Activated T-cell treated with anti-CD3 and anti-CD28 coated beads, Interleukin-2, amount 50 U/mL, for 1 hour (primary cell): Measurements from ENCODE around the gene SERPINI1.

ENCODE experiments used
- DNase-seq: peaks from one replicate; pipeline ENCODE4 v3.0.0-alpha.2; 2020

The SERPINI1 gene

DNA sequence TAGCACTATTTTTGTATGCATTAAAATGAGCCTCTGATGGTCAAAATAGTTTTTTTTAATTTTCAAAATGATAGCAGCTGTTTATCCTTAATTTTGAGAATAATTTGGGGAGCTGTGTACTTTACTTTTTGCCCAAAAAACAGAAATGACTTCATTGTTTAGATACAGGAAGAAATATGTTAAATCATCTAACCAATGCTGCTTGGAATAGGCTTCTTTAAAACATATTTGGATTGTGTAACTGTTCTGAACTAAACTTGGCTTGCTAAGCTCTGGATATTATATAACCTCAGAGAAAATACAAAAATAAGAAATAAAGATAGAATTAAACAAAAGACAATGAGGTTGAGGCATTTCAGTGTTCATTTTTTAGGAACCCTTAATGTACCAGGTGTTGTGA is 119.3 kb downstream of the SERPINI1 start:
- no peak for DNase-seq

DNA sequence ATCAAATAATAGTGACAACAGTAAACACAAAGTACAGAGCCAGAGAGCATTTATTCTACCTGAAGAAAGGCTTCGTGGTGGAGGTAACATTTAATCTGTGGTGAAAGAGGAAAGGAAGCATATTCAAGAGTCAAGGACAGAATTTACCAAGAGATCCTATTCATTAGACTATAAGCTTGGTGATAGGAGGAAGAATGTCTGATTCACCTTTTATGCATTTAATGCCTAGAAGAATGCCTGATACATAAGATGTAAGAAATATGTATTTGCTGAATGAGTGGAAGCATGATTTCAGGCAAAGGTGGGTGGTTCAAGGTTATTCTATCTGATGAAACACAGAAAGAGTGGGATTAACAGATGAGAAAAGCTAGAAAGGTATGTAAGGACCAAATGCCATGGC is 119.8 kb downstream of the SERPINI1 start:
- DNase-seq, result no peak

DNA sequence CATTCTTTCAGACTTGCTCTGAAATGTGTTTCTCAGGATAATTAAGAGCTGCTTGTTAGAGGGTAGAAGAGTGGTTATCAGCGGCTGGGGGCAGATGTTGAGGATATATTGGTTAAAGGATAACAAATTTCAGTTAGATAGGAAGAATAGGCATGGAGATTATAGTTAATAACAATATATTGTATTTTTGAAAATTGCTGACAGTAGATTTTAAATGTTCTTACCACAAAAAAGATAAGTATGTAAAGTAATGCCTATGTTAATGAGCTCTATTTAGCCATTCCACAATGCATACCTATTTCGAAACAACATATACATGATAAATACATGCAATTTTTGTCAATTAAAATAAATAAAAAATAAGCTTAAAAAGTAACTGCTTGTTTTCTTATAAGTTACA is 123.3 kb downstream of the SERPINI1 start:
- no peak for DNase-seq

GRCh38 chr3:167859610-167860009 is 124.1 kb downstream of the SERPINI1 start:
- no peak for DNase-seq

DNA sequence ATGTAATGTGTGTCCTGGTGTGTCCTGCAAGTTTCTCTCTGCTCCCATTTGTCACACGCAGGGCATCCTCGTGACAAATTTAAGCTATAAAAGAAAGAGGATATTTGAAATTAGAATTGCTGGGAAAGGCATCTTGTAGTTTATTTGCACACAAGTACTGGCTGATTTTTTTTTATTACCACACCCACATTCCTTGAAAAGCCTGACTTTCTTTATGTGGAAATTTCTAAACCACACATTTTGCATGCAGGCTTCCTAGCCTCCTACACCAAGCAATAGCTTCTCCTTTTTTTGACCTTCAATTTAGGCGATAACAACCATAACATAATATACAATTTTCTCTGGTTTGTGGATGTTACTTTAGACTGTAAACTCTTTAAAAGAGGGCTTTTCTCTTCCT is 126.1 kb downstream of the SERPINI1 start:
- no peak for DNase-seq

DNA sequence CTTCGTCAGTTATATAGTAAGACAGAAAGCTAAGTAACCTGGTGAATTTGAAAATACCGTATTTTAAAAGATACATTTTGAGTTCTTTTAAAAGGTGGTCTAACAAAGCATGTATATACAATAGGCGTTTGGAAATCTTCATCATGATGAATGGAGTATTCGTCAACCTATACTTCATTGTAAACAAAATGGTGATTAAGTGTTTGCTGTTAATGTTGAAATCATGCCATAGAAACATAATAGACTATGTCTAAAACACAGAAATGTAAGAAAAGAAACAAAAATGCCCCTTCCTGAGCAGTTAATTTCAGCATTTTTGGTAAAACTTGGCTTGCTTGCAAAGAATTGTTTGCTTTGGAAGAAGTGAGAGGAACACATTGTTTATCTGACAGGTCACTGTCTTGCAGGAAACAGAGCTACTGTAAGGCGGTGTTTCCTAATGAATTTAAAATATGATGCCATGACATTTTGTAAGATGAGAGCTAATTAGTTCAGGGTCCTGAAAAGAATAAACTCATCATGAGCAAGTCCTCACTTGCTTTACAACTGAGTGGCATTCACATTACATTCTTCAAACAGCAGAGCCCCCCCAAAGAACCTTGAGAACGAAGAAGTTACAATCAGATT is 126.7 kb downstream of the SERPINI1 start:
- no peak for DNase-seq

- DNase-seq, result no peak
Observed at GRCh38 chr3:167863811-167864551, 128.5 kb downstream of the SERPINI1 start.

- no peak for DNase-seq
Observed at GRCh38 chr3:167864552-167864874, 129.0 kb downstream of the SERPINI1 start.

DNA sequence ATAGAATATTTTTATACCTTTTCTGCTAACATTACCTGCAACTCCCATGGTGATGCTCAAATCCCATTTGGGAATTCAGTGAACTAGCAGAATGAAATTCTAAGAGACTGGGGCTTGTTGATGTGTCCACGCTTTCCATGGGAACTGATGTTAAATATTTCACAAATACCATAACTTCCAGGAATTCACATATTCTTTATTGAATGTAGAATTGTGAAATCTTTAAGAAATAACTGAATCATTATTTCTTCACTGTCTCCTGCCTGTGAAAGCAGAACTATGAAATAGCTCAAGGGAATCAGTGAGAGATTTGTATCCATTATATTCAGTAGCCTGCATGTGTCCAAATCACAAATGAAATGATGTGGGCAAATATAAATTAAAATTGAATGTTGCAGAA is 130.8 kb downstream of the SERPINI1 start:
- no peak for DNase-seq

GRCh38 chr3:167867981-167868380 is 132.5 kb downstream of the SERPINI1 start:
- DNase-seq, result no peak

GRCh38 chr3:167870181-167870580 is 134.7 kb downstream of the SERPINI1 start:
- DNase-seq, result no peak

GRCh38 chr3:167870759-167871158 is 135.2 kb downstream of the SERPINI1 start:
- DNase-seq, result no peak

GRCh38 chr3:167872032-167872431 is 136.5 kb downstream of the SERPINI1 start:
- DNase-seq, result no peak

- no peak for DNase-seq
Observed at GRCh38 chr3:167872941-167873340, 137.4 kb downstream of the SERPINI1 start.

- DNase-seq, result no peak
Observed at GRCh38 chr3:167874671-167875372, 139.3 kb downstream of the SERPINI1 start.
